CD14-positive monocyte (primary cell): ENCODE measurements around the gene SYT2. TPM values are rescaled to one million over a fixed set of nuclear protein-coding genes. Genes with fewer than 3 reads are reported as not detected.

ENCODE experiments used
- DNase-seq, 3 donors: peaks; one replicate each; pipeline ENCODE4 v3.0.0-alpha.2; 2011 to 2022
- H2AFZ ChIP-seq: 2 replicates; pipeline ENCODE4 v1.6.0; 2012; ENCODE audit warnings: mild to moderate bottlenecking, low read depth, low read length, inconsistent platforms; ENCODE audit not compliant: insufficient read depth, poor library complexity, severe bottlenecking
- H3K27ac ChIP-seq, 2 donors: 1 replicate in 1 of 2; 2 replicates in 1 of 2; pipeline ENCODE4 v1.5.1; 2012 to 2013; ENCODE audit warnings: low read length in 2 of 2, control low read depth in 1 of 2, inconsistent platforms in 1 of 2, low read depth in 1 of 2, mild to moderate bottlenecking in 1 of 2
- H3K27me3 ChIP-seq, 2 donors: one replicate each; pipeline versions ENCODE4 v1.6.0 to v1.6.1; 2011 to 2013; ENCODE audit warnings: low read length in 2 of 2; ENCODE audit not compliant: control insufficient read depth in 2 of 2, insufficient read depth in 2 of 2
- H3K36me3 ChIP-seq, 2 donors: replicated peaks in 1 of 2; 1 replicate in 1 of 2; 2 replicates in 1 of 2; pipeline versions ENCODE4 v1.5.1 to v1.6.1; 2012 to 2013; ENCODE audit warnings: low read length in 2 of 2, control low read depth in 1 of 2, inconsistent platforms in 1 of 2, mild to moderate bottlenecking in 1 of 2; ENCODE audit not compliant: insufficient read depth in 2 of 2, control insufficient read depth in 1 of 2
- H3K4me1 ChIP-seq, 2 donors: 1 replicate in 1 of 2; 2 replicates in 1 of 2; pipeline versions ENCODE4 v1.5.1 to v1.6.1; 2012 to 2013; ENCODE audit warnings: low read length in 2 of 2, control low read depth in 1 of 2, inconsistent platforms in 1 of 2, mild to moderate bottlenecking in 1 of 2, moderate library complexity in 1 of 2; ENCODE audit not compliant: insufficient read depth in 2 of 2, control insufficient read depth in 1 of 2
- H3K4me2 ChIP-seq: replicated peaks from 2 replicates; pipeline ENCODE3; 2012; ENCODE audit warnings: low read length, moderate library complexity, mild to moderate bottlenecking; ENCODE audit not compliant: poor library complexity, severe bottlenecking; ENCODE audit errors: extremely low read depth
- H3K4me3 ChIP-seq, 3 experiments: fragments of 200-600 bp in 1 of 3; sonication (generic) in 1 of 3; replicated peaks in 1 of 3; 1 replicate in 2 of 3; 2 replicates in 1 of 3; pipeline ENCODE4 v1.5.1; 2011 to 2013; ENCODE audit warnings: low read length in 3 of 3, mild to moderate bottlenecking in 3 of 3, control low read depth in 2 of 3, low read depth in 2 of 3, inconsistent platforms in 1 of 3, moderate library complexity in 1 of 3
- H3K79me2 ChIP-seq: 2 replicates; pipeline ENCODE4 v1.6.0; 2012; ENCODE audit warnings: mild to moderate bottlenecking, control low read depth, inconsistent platforms, low read length, moderate library complexity; ENCODE audit not compliant: insufficient read depth
- H3K9ac ChIP-seq: 2 replicates; pipeline ENCODE4 v1.6.0; 2017; ENCODE audit warnings: low read length, mild to moderate bottlenecking; ENCODE audit not compliant: insufficient read depth, poor library complexity, severe bottlenecking
- H3K9me3 ChIP-seq, 2 donors: replicated peaks in 1 of 2; 1 replicate in 1 of 2; 2 replicates in 1 of 2; pipeline versions ENCODE4 v1.5.1 to v1.6.1; 2012 to 2013; ENCODE audit warnings: low read length in 2 of 2, control low read depth in 1 of 2; ENCODE audit not compliant: control insufficient read depth in 1 of 2, insufficient read depth in 1 of 2
- H4K20me1 ChIP-seq: 2 replicates; pipeline ENCODE4 v1.6.0; 2012; ENCODE audit warnings: mild to moderate bottlenecking, low read length, control low read depth, moderate library complexity; ENCODE audit not compliant: insufficient read depth
- H3K27ac Mint-ChIP-seq, 7 donors: one replicate each; pipeline ENCODE4 v1.8.0; 2020; ENCODE audit warnings: mild to moderate bottlenecking in 7 of 7, mixed read lengths in 7 of 7, moderate library complexity in 6 of 7, inconsistent platforms in 2 of 7
- H3K27me3 Mint-ChIP-seq, 3 donors: one replicate each; pipeline ENCODE4 v1.8.0; 2021 to 2022; ENCODE audit warnings: low read depth in 3 of 3, mild to moderate bottlenecking in 3 of 3, mixed read lengths in 3 of 3, moderate library complexity in 3 of 3, inconsistent platforms in 1 of 3
- H3K36me3 Mint-ChIP-seq, 2 donors: one replicate each; pipeline ENCODE4 v1.8.0; 2020; ENCODE audit warnings: mixed read lengths in 2 of 2, inconsistent platforms in 1 of 2, mild to moderate bottlenecking in 1 of 2
- H3K4me1 Mint-ChIP-seq: one replicate; pipeline ENCODE4 v1.8.0; 2020; ENCODE audit warnings: mild to moderate bottlenecking, mixed read lengths
- H3K4me3 Mint-ChIP-seq, 2 donors: one replicate each; pipeline ENCODE4 v1.8.0; 2020; ENCODE audit warnings: mild to moderate bottlenecking in 2 of 2, mixed read lengths in 2 of 2, moderate library complexity in 1 of 2
- H3K9me3 Mint-ChIP-seq, 7 donors: one replicate each; pipeline ENCODE4 v1.8.0; 2020 to 2022; ENCODE audit warnings: mixed read lengths in 7 of 7, mild to moderate bottlenecking in 6 of 7, moderate library complexity in 6 of 7, inconsistent platforms in 2 of 7
- CTCF ChIP-seq: fragments of 200-600 bp; IDR thresholded peaks from one replicate; pipeline ENCODE4 v1.8.0; 2022; ENCODE audit warnings: antibody characterized with exemption, mild to moderate bottlenecking
- WGBS: methylation state at CpG from one replicate; pipeline ENCODE4 v1.1.5; 2013; ENCODE audit warnings: missing lambda C conversion rate; ENCODE audit not compliant: insufficient coverage; 5-methylcytosine and 5-hydroxymethylcytosine counted together
- intact Hi-C, 2 donors: fragments of 100-400 bp; cut with micrococcal nuclease; formaldehyde crosslinking; loops; one replicate each; pipeline versions ENCODE4 v1.15.0 to v1.15.1; 2023
- polyA plus RNA-seq, 3 donors: library from polyadenylated mRNA; depleted of rRNA in 1 of 3; unstranded in 2 of 3; stranded (reverse) in 1 of 3; fragments of 300-500 nt in 2 of 3; fragments of >200 nt in 1 of 3; fragmentation: Illumina TruSeq in 2 of 3; gene quantifications; 1 replicate in 2 of 3; 2 replicates in 1 of 3; pipeline ENCODE4 v1.2.3, GENCODE V29; 2012 to 2021

Gene SYT2
- polyA plus RNA-seq, 3 donors = not detected

DNA sequence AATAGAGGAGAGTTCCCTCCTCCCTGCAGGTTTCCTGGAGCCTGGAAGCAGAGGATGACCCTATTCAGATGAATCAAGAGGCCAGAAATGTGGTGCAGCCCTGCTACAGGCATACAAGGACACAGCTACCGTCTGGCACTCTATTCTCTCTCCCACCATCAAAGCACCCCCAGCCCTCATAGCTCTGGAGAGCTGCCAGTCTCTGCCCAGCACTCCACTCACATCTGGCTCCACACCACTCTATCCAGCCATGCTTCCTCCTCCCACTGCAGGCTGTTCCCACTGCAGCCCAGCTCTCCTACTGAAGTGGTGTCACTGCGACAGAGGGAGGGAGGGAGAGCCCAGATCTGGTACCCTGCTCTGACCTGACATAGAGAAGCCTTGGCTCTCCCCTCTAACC, 18.4 kb downstream of the SYT2 start:
- peaks cover 37 to 70% of the 10 kb centered on the region in 2 donors for H3K27me3 ChIP-seq
- H3K9me3 Mint-ChIP-seq = no peaks in the 10 kb centered on the region
- no peak overlapping the region for H3K27ac ChIP-seq

DNA sequence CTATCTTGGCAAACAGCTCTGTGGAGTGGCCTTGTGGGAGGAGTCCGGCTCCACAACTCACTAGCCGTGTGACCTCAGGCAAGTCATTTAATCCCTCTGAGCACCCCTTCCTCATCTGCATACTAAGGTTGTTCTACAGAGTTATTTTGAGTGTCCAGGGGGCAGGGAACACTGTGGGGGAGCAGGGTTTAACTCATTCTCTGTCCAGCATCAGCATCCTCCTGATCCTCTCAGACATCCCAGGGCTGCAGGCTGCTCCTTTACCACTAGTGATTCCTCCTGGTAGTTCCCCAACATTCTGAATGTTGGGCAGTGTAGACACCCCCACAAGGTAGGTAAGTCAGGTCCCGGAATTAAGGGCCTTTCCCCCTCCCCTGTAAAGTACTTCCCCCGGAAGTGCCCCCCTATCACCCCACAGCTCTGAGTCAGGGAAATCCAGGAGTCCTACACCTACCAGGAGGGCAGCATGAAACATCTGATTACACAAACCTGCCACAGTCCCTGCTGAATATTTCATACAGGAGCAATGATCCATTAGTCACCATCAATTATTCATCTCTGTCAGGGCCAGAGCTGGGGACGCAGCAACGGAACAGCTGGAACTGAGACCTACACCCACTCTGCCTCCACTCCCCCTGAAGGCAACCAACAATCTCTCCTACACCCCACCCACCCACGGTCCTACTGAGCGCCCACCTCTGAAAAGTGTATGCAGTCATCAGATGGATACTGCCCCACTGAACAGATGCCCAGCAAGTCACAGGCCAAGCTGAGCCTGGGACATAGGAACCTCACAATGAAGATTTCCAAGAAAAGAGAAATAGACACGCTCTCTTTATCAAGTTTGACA, 20.5 kb downstream of the SYT2 start:
- WGBS = 84% methylated on average over 4 of the region's 9 CpGs
- intact Hi-C loops = no loop called here
- H3K4me1 Mint-ChIP-seq = no peaks in the 10 kb centered on the region
- Histone ChIP-seq H3K27me3 (peaks cover 25 to 66% of the 10 kb centered on the region in 2 donors), H3K4me2 (no peak overlapping the region), H3K27ac (no peak overlapping the region), H2AFZ (no peak overlapping the region), H3K9me3 (no peaks in the 10 kb centered on the region), H3K4me1 (no peaks in the 10 kb centered on the region), H4K20me1 (no peaks in the 10 kb centered on the region), H3K4me3 (no peak overlapping the region), H3K79me2 (no peaks in the 10 kb centered on the region), H3K9ac (no peak overlapping the region), H3K36me3 (no peaks in the 10 kb centered on the region)
- DNase-seq = no peak
- H3K9me3 Mint-ChIP-seq = no peaks in the 10 kb centered on the region
- no peak overlapping the region for H3K27ac Mint-ChIP-seq
- no peak for TF ChIP-seq CTCF
- peak overlapping the region in 1 of 2 donors; percentile 35 for H3K4me3 Mint-ChIP-seq
- H3K36me3 Mint-ChIP-seq = no peaks in the 10 kb centered on the region
- H3K27me3 Mint-ChIP-seq = peaks cover 58 to 85% (median 68%) of the 10 kb centered on the region in 3 donors

More for the DNA sequence above, 18.4 kb downstream of the SYT2 start:
- no peaks in the 10 kb centered on the region for H3K4me1 ChIP-seq
- H3K4me2 ChIP-seq = no peak overlapping the region
- Mint-ChIP-seq H3K36me3 (no peaks in the 10 kb centered on the region), H3K4me1 (no peaks in the 10 kb centered on the region), H3K27me3 (peaks cover 65 to 85% (median 66%) of the 10 kb centered on the region in 3 donors), H3K27ac (no peak overlapping the region), H3K4me3 (no peak overlapping the region)
- no peak overlapping the region for H3K4me3 ChIP-seq
- no peak for TF ChIP-seq CTCF
- H4K20me1 ChIP-seq = no peaks in the 10 kb centered on the region
- intact Hi-C loops = no loop called here
- no peaks in the 10 kb centered on the region for H3K36me3 ChIP-seq
- no peaks in the 10 kb centered on the region for H3K79me2 ChIP-seq
- no peaks in the 10 kb centered on the region for H3K9me3 ChIP-seq
- H3K9ac ChIP-seq = no peak overlapping the region
- no CpG with 5 or more reads among the region's 2 CpGs for WGBS
- DNase-seq = no peak
- H2AFZ ChIP-seq = no peak overlapping the region
